ENCODE results near the gene SP7. TPM values are rescaled to one million over a fixed set of nuclear protein-coding genes. Genes with fewer than 3 reads are reported as not detected.

Gene SP7
- total RNA-seq, 1 experiment from 2014 or later = not detected

DNA sequence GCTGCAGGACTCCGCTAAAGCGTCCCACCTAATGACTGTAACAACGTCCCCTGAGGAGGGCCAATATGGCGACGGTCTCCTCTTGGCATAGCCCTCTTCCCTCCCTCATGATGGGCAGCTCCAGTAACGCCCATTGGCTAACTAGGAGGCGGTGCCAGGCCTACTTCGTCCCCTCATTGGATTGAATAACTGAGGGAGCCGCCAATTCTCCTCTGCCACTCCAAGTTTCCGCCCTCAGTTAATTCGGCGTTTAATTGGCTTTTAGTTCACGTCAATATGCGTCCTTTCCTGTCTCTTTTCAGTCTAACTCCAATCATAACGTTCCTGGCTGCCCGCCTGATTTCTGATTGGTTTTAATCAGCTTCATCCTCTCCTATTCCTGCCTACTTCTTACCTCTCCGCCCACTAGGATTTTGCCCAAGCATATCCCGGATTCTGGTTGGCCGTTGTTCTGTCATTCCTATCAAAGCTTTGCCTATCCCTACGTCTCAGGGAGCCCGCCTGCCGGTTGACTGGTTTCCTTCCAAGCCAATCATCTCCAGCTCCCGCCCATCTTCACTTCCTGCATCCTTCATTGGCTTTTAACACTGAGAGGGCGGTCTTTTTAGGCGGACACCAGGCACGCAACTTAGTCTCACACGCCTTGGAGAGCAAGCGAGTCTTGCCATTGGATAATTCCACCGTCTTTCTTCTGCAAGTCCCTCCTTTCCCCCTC, 43.4 kb upstream of the SP7 start:
- Histone ChIP-seq H3K79me2 (ENCODE audit: insufficient read depth, low read length) (peaks cover 16% of the 10 kb centered on the region; the same call in 1 of the 2 replicates), H3K4me2 (ENCODE audit: insufficient read depth, insufficient read length, low read length) (peak overlapping the region; percentile 51), H2BK5ac (ENCODE audit: insufficient read length, low read length) (peak overlapping the region; percentile 29), H3K18ac (ENCODE audit: insufficient read length, low read depth, low read length) (peak overlapping the region; percentile 74), H4K5ac (ENCODE audit: insufficient read length, low read depth, low read length) (peak overlapping the region; percentile 57), H3K23me2 (ENCODE audit: insufficient read length, low read depth, low read length, poor library complexity, severe bottlenecking) (peaks cover 3% of the 10 kb centered on the region), H2AFZ (ENCODE audit: low read length) (no peak overlapping the region), H2BK120ac (ENCODE audit: low read depth, low read length, poor library complexity, severe bottlenecking) (no peak overlapping the region), H3K27ac (ENCODE audit: insufficient read length, low read depth, low read length) (peak overlapping the region; percentile 71), H4K91ac (ENCODE audit: insufficient read length, low read depth, low read length) (no peak overlapping the region), H2AK5ac (ENCODE audit: insufficient read length, low read length) (no peak overlapping the region), H3K27me3 (ENCODE audit: insufficient read depth, low read length) (no peaks in the 10 kb centered on the region), H3K14ac (ENCODE audit: insufficient read depth, low read length) (peak overlapping the region; percentile 63; the same call in 1 of the 2 replicates), H3K4me1 (ENCODE audit: insufficient read depth, low read length) (peaks cover 3% of the 10 kb centered on the region), H3K56ac (ENCODE audit: insufficient read length, low read depth, low read length) (no peak overlapping the region), H2BK12ac (ENCODE audit: insufficient read length, low read depth, low read length) (no peak overlapping the region), H3K79me1 (ENCODE audit: insufficient read depth, low read depth, low read length, poor library complexity, severe bottlenecking) (peaks cover 10% of the 10 kb centered on the region), H4K20me1 (ENCODE audit: control insufficient read depth, insufficient read depth, insufficient read length) (no peaks in the 10 kb centered on the region), H3K9me3 (ENCODE audit: control insufficient read depth, low read depth, low read length) (no peaks in the 10 kb centered on the region), H2BK15ac (ENCODE audit: low read depth, low read length) (no peak overlapping the region), H3K9ac (ENCODE audit: extremely low read depth, insufficient read length, low read length) (peak overlapping the region; percentile 78), H3K4ac (ENCODE audit: low read depth, low read length) (no peak overlapping the region), H2BK20ac (ENCODE audit: low read depth, low read length, poor library complexity, severe bottlenecking) (no peak overlapping the region), H4K8ac (replicated peaks; ENCODE audit: insufficient read length, low read depth, low read length) (no peak overlapping the region), H3T11ph (ENCODE audit: low read length) (no peak overlapping the region), H3K23ac (ENCODE audit: insufficient read length, low read depth, low read length) (no peak overlapping the region)
- Mint-ChIP-seq H3K4me3 (no peak overlapping the region), H3K9me3 (peaks cover 0 to 3% of the 10 kb centered on the region in 2 experiments; a peak in 1 of 5 replicates), H3K27me3 (ENCODE audit: low read depth) (no peaks in the 10 kb centered on the region), H3K4me1 (peaks cover 21 to 32% of the 10 kb centered on the region in 2 experiments), H3K36me3 (ENCODE audit: insufficient read depth in 1 of 3, low read depth in 3 of 3) (peaks cover 22 to 35% (median 34%) of the 10 kb centered on the region in 3 experiments), H3K27ac (no peak overlapping the region)
- TF ChIP-seq, protein P1, sequence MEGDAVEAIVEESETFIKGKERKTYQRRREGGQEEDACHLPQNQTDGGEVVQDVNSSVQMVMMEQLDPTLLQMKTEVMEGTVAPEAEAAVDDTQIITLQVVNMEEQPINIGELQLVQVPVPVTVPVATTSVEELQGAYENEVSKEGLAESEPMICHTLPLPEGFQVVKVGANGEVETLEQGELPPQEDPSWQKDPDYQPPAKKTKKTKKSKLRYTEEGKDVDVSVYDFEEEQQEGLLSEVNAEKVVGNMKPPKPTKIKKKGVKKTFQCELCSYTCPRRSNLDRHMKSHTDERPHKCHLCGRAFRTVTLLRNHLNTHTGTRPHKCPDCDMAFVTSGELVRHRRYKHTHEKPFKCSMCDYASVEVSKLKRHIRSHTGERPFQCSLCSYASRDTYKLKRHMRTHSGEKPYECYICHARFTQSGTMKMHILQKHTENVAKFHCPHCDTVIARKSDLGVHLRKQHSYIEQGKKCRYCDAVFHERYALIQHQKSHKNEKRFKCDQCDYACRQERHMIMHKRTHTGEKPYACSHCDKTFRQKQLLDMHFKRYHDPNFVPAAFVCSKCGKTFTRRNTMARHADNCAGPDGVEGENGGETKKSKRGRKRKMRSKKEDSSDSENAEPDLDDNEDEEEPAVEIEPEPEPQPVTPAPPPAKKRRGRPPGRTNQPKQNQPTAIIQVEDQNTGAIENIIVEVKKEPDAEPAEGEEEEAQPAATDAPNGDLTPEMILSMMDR (conservative IDR thresholded peaks at IDR 0.05) = no peak
- peak; percentile 100 for DNase-seq
- no CpG with 5 or more reads among the region's 29 CpGs for WGBS (ENCODE audit: extremely low coverage, insufficient read length, low lambda C conversion rate)
